SJSA1 (cell line): ENCODE data around the gene RBM38. TPM values are rescaled to one million over a fixed set of nuclear protein-coding genes. Genes with fewer than 3 reads are reported as not detected.

ENCODE experiments used
- DNase-seq, 2 experiments: peaks; one replicate each; pipeline ENCODE4 v3.0.0-alpha.2; 2015 to 2020; ENCODE audit warnings: low spot score in 2 of 2, low read depth in 1 of 2
- H3K27ac ChIP-seq: fragments of 250-450 bp; sonication (Bioruptor Pico); 2 replicates; pipeline ENCODE4 v1.5.1; 2020; ENCODE audit warnings: mild to moderate bottlenecking, moderate library complexity
- H3K27me3 ChIP-seq: fragments of 250-450 bp; sonication (Bioruptor Pico); replicated peaks from 2 replicates; pipeline ENCODE4 v1.5.1; 2020; ENCODE audit warnings: mild to moderate bottlenecking, moderate library complexity
- H3K36me3 ChIP-seq: fragments of 250-450 bp; sonication (Bioruptor Pico); 2 replicates; pipeline ENCODE4 v1.5.1; 2020; ENCODE audit warnings: mild to moderate bottlenecking
- H3K4me1 ChIP-seq: fragments of 250-450 bp; sonication (Bioruptor Pico); replicated peaks from 2 replicates; pipeline ENCODE4 v1.6.1; 2021; ENCODE audit warnings: mild to moderate bottlenecking
- H3K4me3 ChIP-seq: fragments of 250-450 bp; sonication (Bioruptor Pico); 2 replicates; pipeline ENCODE4 v1.5.1; 2020; ENCODE audit warnings: mild to moderate bottlenecking
- H3K9me3 ChIP-seq: fragments of 250-450 bp; sonication (Bioruptor Pico); replicated peaks from 2 replicates; pipeline ENCODE4 v1.5.1; 2020; ENCODE audit warnings: mild to moderate bottlenecking
- total RNA-seq: library from RNA; depleted of rRNA; stranded (reverse); fragments of >200 nt; shearing (Covaris generic); gene quantifications from 2 replicates; pipeline ENCODE4 v1.2.3, GENCODE V29; 2014

The RBM38 gene
- total RNA-seq, 1 experiment from 2014 or later, result 20.8 TPM

GRCh38 chr20:57364451-57364850 is 26.7 kb upstream of the RBM38 start:
- no peak for DNase-seq
- H3K27ac ChIP-seq, result no peak overlapping the region
- H3K9me3 ChIP-seq, result no peaks in the 10 kb centered on the region
- no peaks in the 10 kb centered on the region for H3K27me3 ChIP-seq
- H3K4me1 ChIP-seq, result no peaks in the 10 kb centered on the region; the same call in 1 of the 2 replicates
- H3K4me3 ChIP-seq, result no peak overlapping the region
- no peaks in the 10 kb centered on the region; the same call in 1 of the 2 replicates for H3K36me3 ChIP-seq

- DNase-seq, result no peak
- Histone ChIP-seq H3K36me3 (no peaks in the 10 kb centered on the region; the same call in 1 of the 2 replicates), H3K27me3 (no peaks in the 10 kb centered on the region), H3K4me1 (no peaks in the 10 kb centered on the region), H3K9me3 (no peaks in the 10 kb centered on the region), H3K27ac (no peak overlapping the region), H3K4me3 (no peak overlapping the region)
Observed at GRCh38 chr20:57369596-57369995, 21.6 kb upstream of the RBM38 start.

GRCh38 chr20:57370316-57370715 is 20.9 kb upstream of the RBM38 start:
- H3K9me3 ChIP-seq, result no peaks in the 10 kb centered on the region
- no peaks in the 10 kb centered on the region for H3K27me3 ChIP-seq
- H3K4me1 ChIP-seq, result no peaks in the 10 kb centered on the region
- H3K4me3 ChIP-seq, result no peak overlapping the region
- H3K27ac ChIP-seq, result no peak overlapping the region
- no peak for DNase-seq
- no peaks in the 10 kb centered on the region; the same call in 1 of the 2 replicates for H3K36me3 ChIP-seq

- Histone ChIP-seq H3K27me3 (no peaks in the 10 kb centered on the region), H3K4me1 (no peaks in the 10 kb centered on the region), H3K4me3 (no peak overlapping the region), H3K9me3 (no peaks in the 10 kb centered on the region), H3K36me3 (no peaks in the 10 kb centered on the region; the same call in 1 of the 2 replicates), H3K27ac (no peak overlapping the region)
- no peak for DNase-seq
Observed at GRCh38 chr20:57371363-57371762, 19.8 kb upstream of the RBM38 start.

- Histone ChIP-seq H3K36me3 (no peaks in the 10 kb centered on the region; the same call in 1 of the 2 replicates), H3K4me1 (no peaks in the 10 kb centered on the region), H3K27me3 (no peaks in the 10 kb centered on the region), H3K27ac (no peak overlapping the region), H3K9me3 (no peaks in the 10 kb centered on the region), H3K4me3 (no peak overlapping the region)
- no peak for DNase-seq
Observed at GRCh38 chr20:57372157-57372556, 19.0 kb upstream of the RBM38 start.

- no peak overlapping the region for H3K4me3 ChIP-seq
- H3K9me3 ChIP-seq, result no peaks in the 10 kb centered on the region
- H3K36me3 ChIP-seq, result no peaks in the 10 kb centered on the region; the same call in 1 of the 2 replicates
- H3K27ac ChIP-seq, result no peak overlapping the region
- peak in 1 of 2 experiments; percentile 28 for DNase-seq
- no peaks in the 10 kb centered on the region for H3K27me3 ChIP-seq
- H3K4me1 ChIP-seq, result no peaks in the 10 kb centered on the region
Observed at GRCh38 chr20:57372581-57373350, 18.4 kb upstream of the RBM38 start.

GRCh38 chr20:57374343-57374930 is 16.8 kb upstream of the RBM38 start:
- no peak for DNase-seq
- no peak overlapping the region for H3K27ac ChIP-seq
- H3K4me1 ChIP-seq, result no peaks in the 10 kb centered on the region
- H3K4me3 ChIP-seq, result no peak overlapping the region
- no peaks in the 10 kb centered on the region; the same call in none of the 2 replicates for H3K36me3 ChIP-seq
- H3K27me3 ChIP-seq, result no peaks in the 10 kb centered on the region
- no peaks in the 10 kb centered on the region for H3K9me3 ChIP-seq

GRCh38 chr20:57374931-57375651 is 16.1 kb upstream of the RBM38 start:
- DNase-seq, result peak in 1 of 2 experiments; percentile 25
- H3K27ac ChIP-seq, result no peak overlapping the region
- no peaks in the 10 kb centered on the region for H3K27me3 ChIP-seq
- H3K4me1 ChIP-seq, result no peaks in the 10 kb centered on the region
- no peak overlapping the region for H3K4me3 ChIP-seq
- no peaks in the 10 kb centered on the region for H3K9me3 ChIP-seq
- no peaks in the 10 kb centered on the region; the same call in none of the 2 replicates for H3K36me3 ChIP-seq

- no peak overlapping the region for H3K4me3 ChIP-seq
Observed at GRCh38 chr20:57375652-57376230, 15.5 kb upstream of the RBM38 start.

GRCh38 chr20:57377350-57377749 is 13.8 kb upstream of the RBM38 start:
- Histone ChIP-seq H3K4me3 (no peak overlapping the region), H3K36me3 (peaks cover 9% of the 10 kb centered on the region), H3K4me1 (no peaks in the 10 kb centered on the region), H3K9me3 (no peaks in the 10 kb centered on the region), H3K27me3 (no peaks in the 10 kb centered on the region), H3K27ac (no peak overlapping the region)
- DNase-seq, result peak in 1 of 2 experiments; percentile 33

More at GRCh38 chr20:57375652-57376230, 15.5 kb upstream of the RBM38 start:
- H3K4me1 ChIP-seq, result no peaks in the 10 kb centered on the region
- H3K27ac ChIP-seq, result no peak overlapping the region
- no peaks in the 10 kb centered on the region for H3K9me3 ChIP-seq
- H3K36me3 ChIP-seq, result peaks cover 4% of the 10 kb centered on the region
- DNase-seq, result peak in 1 of 2 experiments; percentile 23
- H3K27me3 ChIP-seq, result no peaks in the 10 kb centered on the region

GRCh38 chr20:57378107-57378506 is 13.1 kb upstream of the RBM38 start:
- no peaks in the 10 kb centered on the region for H3K27me3 ChIP-seq
- peaks cover 13% of the 10 kb centered on the region for H3K36me3 ChIP-seq
- DNase-seq, result peak in 1 of 2 experiments; percentile 23
- no peak overlapping the region for H3K27ac ChIP-seq
- H3K9me3 ChIP-seq, result no peaks in the 10 kb centered on the region
- no peak overlapping the region for H3K4me3 ChIP-seq
- H3K4me1 ChIP-seq, result no peaks in the 10 kb centered on the region

GRCh38 chr20:57378646-57379262 is 12.4 kb upstream of the RBM38 start:
- Histone ChIP-seq H3K27me3 (no peaks in the 10 kb centered on the region), H3K36me3 (peaks cover 13% of the 10 kb centered on the region), H3K9me3 (no peaks in the 10 kb centered on the region), H3K4me1 (no peaks in the 10 kb centered on the region), H3K4me3 (no peak overlapping the region), H3K27ac (no peak overlapping the region)
- DNase-seq, result peak in 1 of 2 experiments; percentile 9

- Histone ChIP-seq H3K36me3 (peaks cover 13% of the 10 kb centered on the region), H3K9me3 (no peaks in the 10 kb centered on the region), H3K27ac (no peak overlapping the region), H3K4me3 (no peak overlapping the region), H3K4me1 (no peaks in the 10 kb centered on the region), H3K27me3 (no peaks in the 10 kb centered on the region)
- DNase-seq, result no peak
Observed at GRCh38 chr20:57379263-57379647, 11.9 kb upstream of the RBM38 start.
